Measurements from ENCODE around the gene FDCSP. TPM values are rescaled to one million over a fixed set of nuclear protein-coding genes. Genes with fewer than 3 reads are reported as not detected.

The FDCSP gene
- total and polyA plus RNA-seq, 10 of the 15 experiments (the other 5 are each of a cell fraction or from before 2014, with no cell fraction given), result not detected

GRCh38 chr4:70182517-70183167 is 43.3 kb upstream of the FDCSP start:
- no peak for FAIRE-seq
- no peaks in the 10 kb centered on the region for H3K9me3 ChIP-seq (replicated peaks; ENCODE audit: control insufficient read depth, insufficient read depth, low read length)
- ChIA-PET SMC1A (ENCODE audit: uncharacterized antibody, unreplicated experiment) (interaction anchor here (0.6 to 1.8 kb wide), 10 partner anchors 109 to 1344 kb away, joined by 3 to 17 read pairs (median 4); no protein-coding TSS in a partner anchor), CTCF (interaction anchor here (0.6 to 4.6 kb wide), 15 partner anchors 8 to 958 kb away, joined by 3 to 36 read pairs (median 5); partner anchors contain the start of gene ODAM), POLR2A (no interaction called here), RAD21 (ENCODE audit: unreplicated experiment) (interaction anchor here (0.9 to 2.4 kb wide), 7 partner anchors 274 to 864 kb away, joined by 3 to 18 read pairs (median 4); no protein-coding TSS in a partner anchor)
- H4K20me1 ChIP-seq (ENCODE audit: control insufficient read depth, insufficient read depth), result no peaks in the 10 kb centered on the region
- no peak for ATAC-seq
- no peak overlapping the region for H2AFZ ChIP-seq (ENCODE audit: control insufficient read depth, low read depth, low read length)
- no peaks in the 10 kb centered on the region for H3K27me3 ChIP-seq (replicated peaks in 1 of 2; ENCODE audit: control insufficient read depth in 2 of 2, insufficient read depth in 2 of 2, low read length in 1 of 2)
- no peaks in the 10 kb centered on the region for H3K36me3 ChIP-seq (ENCODE audit: control insufficient read depth in 2 of 2, insufficient read depth in 2 of 2, low read length in 1 of 2)
- H3K4me2 ChIP-seq (ENCODE audit: control insufficient read depth, insufficient read depth), result no peak overlapping the region
- WGBS (ENCODE audit: insufficient coverage, insufficient replicate concordance, low lambda C conversion rate, missing lambda C conversion rate), result 0% methylated on average over 2 of the region's 2 CpGs
- no peaks in the 10 kb centered on the region for H3K79me2 ChIP-seq (ENCODE audit: control insufficient read depth, insufficient read depth, low read length)
- in situ Hi-C loops (cut with MboI) (loop anchor here (5.0 kb wide), 1 partner anchor 490 kb away; no protein-coding TSS in a partner anchor), intact Hi-C loops (cut with micrococcal nuclease; ENCODE audit: unreplicated experiment) (loop anchor here (1.0 to 2.0 kb wide), 4 partner anchors 286 to 494 kb away; no protein-coding TSS in a partner anchor)
- no peak overlapping the region for H3K9ac ChIP-seq (ENCODE audit: control insufficient read depth, insufficient read depth, low read length)
- TF ChIP-seq FOXM1 (IDR thresholded peaks at IDR 0.05; ENCODE audit: low read depth, low read length) (no peak), SREBF1 (IDR thresholded peaks at IDR 0.05; ENCODE audit: low read length) (no peak), SREBF2 (IDR thresholded peaks at IDR 0.05; ENCODE audit: low read length) (no peak), IKZF1 (conservative IDR thresholded peaks at IDR 0.05) (no peak), RELB (IDR thresholded peaks at IDR 0.05; ENCODE audit: low read depth) (no peak), EP300 (IDR thresholded peaks at IDR 0.05; ENCODE audit: borderline replicate concordance in 1 of 2, control insufficient read depth in 1 of 2, low read depth in 2 of 2, low read length in 2 of 2) (no peak), RAD21 (IDR thresholded peaks at IDR 0.05; ENCODE audit: insufficient read depth, low read depth, low read length) (no peak), RFX5 (IDR thresholded peaks at IDR 0.05; ENCODE audit: low read depth, low read length) (no peak), CUX1 (IDR thresholded peaks at IDR 0.05; ENCODE audit: insufficient replicate concordance, low read depth, low read length) (no peak), HDAC6 (IDR thresholded peaks at IDR 0.05; ENCODE audit: unreplicated experiment) (no peak), ATF3 (IDR thresholded peaks at IDR 0.05; ENCODE audit: borderline replicate concordance, extremely low read depth, low read depth, low read length) (no peak), ATF2 (IDR thresholded peaks at IDR 0.05; ENCODE audit: low read length) (no peak), SIN3A (IDR thresholded peaks at IDR 0.05; ENCODE audit: low read depth, low read length) (no peak), GABPA (IDR thresholded peaks at IDR 0.05; ENCODE audit: low read depth) (no peak)
- H3K4me1 ChIP-seq (ENCODE audit: control insufficient read depth, insufficient read depth, low read length), result no peaks in the 10 kb centered on the region
- no peak overlapping the region for H3K4me3 ChIP-seq
- BruUV-seq (replicated peaks), result no TSS peak
- H3K27ac ChIP-seq (ENCODE audit: control insufficient read depth, insufficient read depth), result no peak overlapping the region
- DNase-seq (ENCODE audit: low read depth, low spot score), result no peak
